Breast epithelium (tissue), 4 donors: ENCODE data around the gene GPI. TPM values are rescaled to one million over a fixed set of nuclear protein-coding genes. Genes with fewer than 3 reads are reported as not detected.
A peak's percentile ranks its signal among the peaks of the same experiment; 100 is the strongest.

Source experiments
- DNase-seq, 2 donors: peaks; one replicate each; pipeline ENCODE4 v3.0.0-alpha.2; 2019; ENCODE audit warnings: low spot score in 2 of 2
- H3K27ac ChIP-seq, 2 donors: fragments of 200-600 bp; sonication (generic) in 1 of 2; one replicate each; pipeline ENCODE4 v1.5.1; 2016 to 2019; ENCODE audit warnings: mild to moderate bottlenecking in 1 of 2
- H3K27me3 ChIP-seq, 2 donors: fragments of 200-600 bp; sonication (generic) in 1 of 2; one replicate each; pipeline versions ENCODE4 v1.5.1 to v1.6.0; 2017 to 2019; ENCODE audit warnings: control low read depth in 1 of 2, mild to moderate bottlenecking in 1 of 2
- H3K36me3 ChIP-seq: fragments of 200-600 bp; one replicate; pipeline ENCODE4 v1.5.1; 2019
- H3K4me1 ChIP-seq, 2 donors: fragments of 200-600 bp; sonication (generic); one replicate each; pipeline ENCODE4 v1.5.1; 2016 to 2019; ENCODE audit warnings: control low read depth in 1 of 2
- H3K4me3 ChIP-seq, 3 donors: fragments of 200-600 bp; sonication (generic); 1 replicate in 2 of 3; 2 replicates in 1 of 3; pipeline ENCODE4 v1.5.1; 2016 to 2019; ENCODE audit warnings: mild to moderate bottlenecking in 3 of 3, moderate library complexity in 2 of 3
- H3K9me3 ChIP-seq, 2 donors: fragments of 200-600 bp; sonication (generic) in 1 of 2; one replicate each; pipeline ENCODE4 v1.5.1; 2016 to 2019; ENCODE audit warnings: control low read depth in 1 of 2
- POLR2A ChIP-seq: fragments of 450-650 bp; IDR thresholded peaks from one replicate; pipeline ENCODE4 v1.6.1; 2016; ENCODE audit warnings: antibody characterized with exemption, mild to moderate bottlenecking, moderate library complexity
- POLR2AphosphoS5 ChIP-seq, 3 donors: sonication (generic); formaldehyde crosslinking; IDR thresholded peaks; one replicate each; pipeline ENCODE4 v1.6.1; 2017; ENCODE audit warnings: antibody characterized with exemption in 3 of 3
- intact Hi-C: fragments of 100-400 bp; cut with DNase I; formaldehyde crosslinking; loops from one replicate; pipeline ENCODE4 v1.15.1; 2023; ENCODE audit warnings: low total_unique reads
- total RNA-seq, 3 donors: library from RNA; depleted of rRNA; stranded (reverse); fragments of >200 nt; gene quantifications; one replicate each; pipeline ENCODE4 v1.1.0, GENCODE V29; 2016
- TF ChIP-seq, protein P1 (sequence below), 3 donors: fragments of 450-650 bp; IDR thresholded peaks; one replicate each; pipeline ENCODE4 v1.5.1; 2016 to 2017; ENCODE audit warnings: antibody characterized with exemption in 3 of 3, mild to moderate bottlenecking in 3 of 3, moderate library complexity in 3 of 3

GPI gene
- total RNA-seq, 3 donors from 2014 or later, result 97.9 to 130 (median 113) TPM

DNA sequence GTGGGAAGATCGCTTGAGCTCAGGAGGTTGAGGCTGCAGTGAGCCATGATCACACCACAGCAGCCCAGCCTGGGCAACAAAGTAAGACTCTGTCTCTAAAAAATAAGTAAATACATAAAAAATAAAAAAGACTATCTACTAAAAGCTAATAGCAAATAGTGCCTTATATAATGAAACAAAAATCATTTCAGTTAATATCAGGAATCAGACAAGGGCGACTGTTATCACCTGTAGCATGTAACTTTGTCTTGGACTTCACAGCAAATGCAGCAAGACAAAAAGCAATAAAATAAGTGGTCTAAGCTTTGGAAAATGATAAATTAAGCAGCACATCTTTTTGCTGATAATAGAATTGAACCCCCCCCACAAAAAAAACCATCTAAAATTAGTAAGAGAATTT is 21.2 kb upstream of the GPI start:
- Histone ChIP-seq H3K27me3 (no peaks in the 10 kb centered on the region), H3K4me3 (no peak overlapping the region), H3K4me1 (no peaks in the 10 kb centered on the region), H3K27ac (no peak overlapping the region), H3K9me3 (no peaks in the 10 kb centered on the region), H3K36me3 (no peaks in the 10 kb centered on the region)
- TF ChIP-seq POLR2AphosphoS5 (IDR thresholded peaks at IDR 0.05) (no peak), POLR2A (no peak)
- TF ChIP-seq, protein P1, sequence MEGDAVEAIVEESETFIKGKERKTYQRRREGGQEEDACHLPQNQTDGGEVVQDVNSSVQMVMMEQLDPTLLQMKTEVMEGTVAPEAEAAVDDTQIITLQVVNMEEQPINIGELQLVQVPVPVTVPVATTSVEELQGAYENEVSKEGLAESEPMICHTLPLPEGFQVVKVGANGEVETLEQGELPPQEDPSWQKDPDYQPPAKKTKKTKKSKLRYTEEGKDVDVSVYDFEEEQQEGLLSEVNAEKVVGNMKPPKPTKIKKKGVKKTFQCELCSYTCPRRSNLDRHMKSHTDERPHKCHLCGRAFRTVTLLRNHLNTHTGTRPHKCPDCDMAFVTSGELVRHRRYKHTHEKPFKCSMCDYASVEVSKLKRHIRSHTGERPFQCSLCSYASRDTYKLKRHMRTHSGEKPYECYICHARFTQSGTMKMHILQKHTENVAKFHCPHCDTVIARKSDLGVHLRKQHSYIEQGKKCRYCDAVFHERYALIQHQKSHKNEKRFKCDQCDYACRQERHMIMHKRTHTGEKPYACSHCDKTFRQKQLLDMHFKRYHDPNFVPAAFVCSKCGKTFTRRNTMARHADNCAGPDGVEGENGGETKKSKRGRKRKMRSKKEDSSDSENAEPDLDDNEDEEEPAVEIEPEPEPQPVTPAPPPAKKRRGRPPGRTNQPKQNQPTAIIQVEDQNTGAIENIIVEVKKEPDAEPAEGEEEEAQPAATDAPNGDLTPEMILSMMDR (IDR thresholded peaks at IDR 0.05), result no peak
- DNase-seq, result no peak
- intact Hi-C loops, result loop anchor here (10.0 kb wide), 1 partner anchor 99 kb away; no protein-coding TSS in a partner anchor

DNA sequence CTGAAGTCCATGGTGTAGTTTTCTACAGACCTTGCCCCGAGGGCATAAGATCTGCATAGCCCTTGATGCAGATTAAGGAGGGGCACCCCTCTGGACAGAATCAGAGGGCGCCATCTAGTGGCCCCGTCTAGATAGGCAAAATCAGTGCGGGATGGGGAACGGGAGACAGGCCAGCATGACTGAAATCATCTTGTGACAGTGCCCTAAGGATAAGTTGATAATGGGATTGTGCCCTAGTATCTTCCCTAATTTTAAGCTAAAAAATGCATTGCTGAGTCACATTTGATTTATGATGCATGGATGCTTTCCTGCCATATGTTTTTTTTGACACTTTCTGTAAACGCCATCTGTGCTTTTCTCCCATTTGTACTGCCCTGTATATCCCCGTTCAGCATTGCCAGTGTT is 19.0 kb upstream of the GPI start:
- no peaks in the 10 kb centered on the region for H3K36me3 ChIP-seq
- no peaks in the 10 kb centered on the region for H3K9me3 ChIP-seq
- no peaks in the 10 kb centered on the region for H3K4me1 ChIP-seq
- H3K27me3 ChIP-seq, result no peaks in the 10 kb centered on the region
- intact Hi-C loops, result loop anchor here (10.0 kb wide), 1 partner anchor 101 kb away; no protein-coding TSS in a partner anchor
- H3K4me3 ChIP-seq, result no peak overlapping the region
- H3K27ac ChIP-seq, result no peak overlapping the region
- TF ChIP-seq POLR2A (no peak), POLR2AphosphoS5 (IDR thresholded peaks at IDR 0.05) (no peak)
- TF ChIP-seq, protein P1 (IDR thresholded peaks at IDR 0.05), result peak in 2 of 3 donors; percentile 42 to 58
- no peak for DNase-seq

DNA sequence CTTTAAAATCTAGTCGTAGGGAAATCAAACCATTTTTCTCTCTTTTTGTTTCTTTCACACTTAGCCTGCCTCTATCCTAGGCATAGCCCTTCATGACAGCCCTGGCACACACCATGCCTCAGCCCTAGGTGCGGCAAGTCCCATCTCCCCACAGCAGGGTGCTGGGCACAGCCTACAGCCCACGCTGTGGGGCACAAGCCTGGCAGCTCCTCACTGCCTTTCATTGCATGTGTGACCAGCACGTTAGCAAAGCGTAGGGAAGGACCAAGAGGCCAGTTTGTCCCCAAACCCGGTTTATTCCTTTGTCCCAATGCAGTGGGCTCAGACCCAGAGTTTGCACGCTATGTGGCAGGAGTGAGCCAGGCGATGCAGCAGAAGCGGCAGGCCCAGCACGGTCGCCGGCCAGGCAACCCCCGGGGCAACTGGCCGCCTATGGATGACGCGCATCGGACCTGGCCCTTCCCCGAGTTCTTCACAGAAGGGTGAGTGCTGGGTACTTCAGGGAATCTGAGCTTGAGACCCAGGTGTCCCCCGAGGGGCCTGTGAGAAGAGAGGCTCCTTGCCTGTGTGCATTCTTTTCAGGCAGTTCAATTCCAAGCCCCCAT is 17.3 kb upstream of the GPI start:
- H3K4me1 ChIP-seq, result no peaks in the 10 kb centered on the region
- intact Hi-C loops, result loop anchor here (10.0 kb wide), 1 partner anchor 103 kb away; no protein-coding TSS in a partner anchor
- no peaks in the 10 kb centered on the region for H3K36me3 ChIP-seq
- no peak overlapping the region for H3K4me3 ChIP-seq
- no peaks in the 10 kb centered on the region for H3K27me3 ChIP-seq
- H3K9me3 ChIP-seq, result no peaks in the 10 kb centered on the region
- H3K27ac ChIP-seq, result no peak overlapping the region
- TF ChIP-seq, protein P1 (IDR thresholded peaks at IDR 0.05), result no peak
- TF ChIP-seq POLR2AphosphoS5 (IDR thresholded peaks at IDR 0.05), result no peak
- no peak for DNase-seq

DNA sequence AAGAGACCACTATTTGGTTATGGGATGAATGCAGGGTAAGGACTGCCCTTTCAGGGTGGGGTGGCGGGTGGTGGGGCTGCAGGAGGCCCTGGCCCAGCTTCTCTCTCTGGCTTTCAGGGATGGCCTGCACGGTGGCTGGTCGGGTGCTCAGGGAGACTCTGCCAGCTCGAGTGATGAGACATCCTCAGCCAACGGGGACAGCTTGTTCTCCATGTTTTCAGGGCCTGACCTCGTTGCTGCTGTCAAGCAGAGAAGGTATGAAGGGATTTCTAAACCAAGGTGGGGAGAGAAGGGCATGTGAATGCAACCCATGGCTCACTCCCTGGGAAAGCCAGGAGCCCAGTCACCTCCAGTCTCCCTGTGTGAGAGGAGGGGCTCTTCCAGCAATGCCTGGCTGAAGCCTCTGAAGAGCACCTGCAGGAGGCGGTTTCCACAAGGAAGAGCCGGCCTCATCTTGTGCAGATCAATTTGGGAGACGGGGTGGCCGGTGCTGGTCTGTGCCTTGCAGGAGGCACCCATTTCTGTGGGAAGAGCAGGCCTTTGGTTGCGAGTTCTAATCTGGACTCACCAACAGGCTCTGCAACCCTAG is 16.0 kb upstream of the GPI start:
- intact Hi-C loops, result loop anchor here (10.0 kb wide), 1 partner anchor 104 kb away; no protein-coding TSS in a partner anchor
- no peaks in the 10 kb centered on the region for H3K9me3 ChIP-seq
- no peak for DNase-seq
- no peak overlapping the region for H3K4me3 ChIP-seq
- no peaks in the 10 kb centered on the region for H3K27me3 ChIP-seq
- H3K36me3 ChIP-seq, result no peaks in the 10 kb centered on the region
- H3K4me1 ChIP-seq, result no peaks in the 10 kb centered on the region
- H3K27ac ChIP-seq, result no peak overlapping the region
- TF ChIP-seq, protein P1 (IDR thresholded peaks at IDR 0.05), result no peak
- TF ChIP-seq POLR2AphosphoS5 (IDR thresholded peaks at IDR 0.05), result no peak
- no peak for TF ChIP-seq POLR2A

DNA sequence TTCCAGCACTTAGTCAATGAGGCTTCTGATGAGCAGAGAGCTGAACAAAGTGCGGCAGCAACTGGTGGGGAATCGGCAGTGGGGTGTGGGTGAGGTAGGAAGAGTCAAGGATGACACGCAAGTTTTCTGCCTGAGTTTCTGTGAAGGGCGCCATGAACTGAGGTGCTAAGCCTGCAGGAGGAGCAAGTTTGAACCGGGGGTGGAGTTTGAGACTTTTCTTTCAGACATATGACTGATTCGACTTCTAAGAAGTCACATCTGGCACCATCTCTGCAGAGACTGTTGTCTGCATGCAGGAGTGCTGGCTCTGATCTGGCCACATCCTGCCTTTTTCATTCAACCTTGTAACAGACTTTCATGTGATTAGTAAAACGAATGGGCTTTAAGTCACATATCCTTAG is 14.8 kb upstream of the GPI start:
- H3K4me3 ChIP-seq, result no peak overlapping the region
- intact Hi-C loops, result no loop called here
- H3K9me3 ChIP-seq, result no peaks in the 10 kb centered on the region
- H3K36me3 ChIP-seq, result no peaks in the 10 kb centered on the region
- H3K27me3 ChIP-seq, result no peaks in the 10 kb centered on the region
- H3K27ac ChIP-seq, result no peak overlapping the region
- no peak for DNase-seq
- TF ChIP-seq POLR2A, result no peak
- no peak for TF ChIP-seq POLR2AphosphoS5 (IDR thresholded peaks at IDR 0.05)
- TF ChIP-seq, protein P1 (IDR thresholded peaks at IDR 0.05), result no peak
- H3K4me1 ChIP-seq, result no peaks in the 10 kb centered on the region
